Testis (tissue), 3 donors: Measurements from ENCODE around the gene IKZF1. TPM values are rescaled to one million over a fixed set of nuclear protein-coding genes. Genes with fewer than 3 reads are reported as not detected.

Experiments used
- DNase-seq: peaks from one replicate; pipeline ENCODE4 v3.0.0-alpha.2; 2019
- H3K27ac ChIP-seq, 2 donors: fragments of 200-600 bp; sonication (generic); one replicate each; pipeline ENCODE4 v1.5.1; 2019
- H3K27me3 ChIP-seq: fragments of 200-600 bp; sonication (generic); one replicate; pipeline ENCODE4 v1.5.1; 2019
- H3K36me3 ChIP-seq: fragments of 200-600 bp; sonication (generic); one replicate; pipeline ENCODE4 v1.5.1; 2017; ENCODE audit warnings: low read depth; ENCODE audit errors: missing control alignments
- H3K4me1 ChIP-seq: fragments of 200-600 bp; sonication (generic); one replicate; pipeline ENCODE4 v1.5.1; 2019
- H3K4me3 ChIP-seq, 2 donors: fragments of 200-600 bp; sonication (generic); one replicate each; pipeline ENCODE4 v1.5.1; 2017 to 2019
- H3K9me3 ChIP-seq: fragments of 200-600 bp; sonication (generic); one replicate; pipeline ENCODE4 v1.5.1; 2017
- CTCF ChIP-seq, 3 experiments: fragments of 450-650 bp in 2 of 3; fragments of 200-600 bp in 1 of 3; sonication (generic) in 1 of 3; IDR thresholded peaks; one replicate each; pipeline ENCODE4 v1.5.1; 2016 to 2019; ENCODE audit warnings: antibody characterized with exemption in 3 of 3, mild to moderate bottlenecking in 2 of 3, moderate library complexity in 1 of 3
- POLR2A ChIP-seq: fragments of 450-650 bp; IDR thresholded peaks from one replicate; pipeline ENCODE4 v1.6.1; 2017; ENCODE audit warnings: antibody characterized with exemption, mild to moderate bottlenecking, moderate library complexity
- WGBS, 2 donors: methylation state at CpG; one replicate each; pipeline ENCODE4 v1.1.5; 2018; 5-methylcytosine and 5-hydroxymethylcytosine counted together
- intact Hi-C: fragments of 100-400 bp; cut with DNase I; formaldehyde crosslinking; loops from one replicate; pipeline ENCODE4 v1.15.1; 2023; ENCODE audit warnings: low total_unique reads
- polyA plus RNA-seq: library from polyadenylated mRNA; stranded (reverse); fragments of 350-450 nt; fragmentation: Illumina TruSeq; extraction: RNeasy Lipid Tissue Mini Kit (QIAGEN cat#74804); gene quantifications from one replicate; pipeline ENCODE4 v1.2.3, GENCODE V29; 2014; ENCODE audit warnings: low read depth, low replicate concordance; ENCODE audit not compliant: insufficient read depth
- total RNA-seq, 2 donors: library from RNA; depleted of rRNA; stranded (reverse); fragments of >200 nt; gene quantifications; one replicate each; pipeline ENCODE4 v1.2.3, GENCODE V29; 2016

Gene IKZF1
- total and polyA plus RNA-seq, 3 donors from 2014 or later = 4.2 to 10.4 (median 9.9) TPM

GRCh38 chr7:50348469-50349162 lies 44.1 kb downstream of the IKZF1 start:
- intact Hi-C loops = no loop called here
- Histone ChIP-seq H3K9me3 (no peaks in the 10 kb centered on the region), H3K4me1 (no peaks in the 10 kb centered on the region), H3K4me3 (no peak overlapping the region), H3K27ac (no peak overlapping the region), H3K27me3 (no peaks in the 10 kb centered on the region), H3K36me3 (no peaks in the 10 kb centered on the region)
- DNase-seq = no peak
- TF ChIP-seq POLR2A (no peak), CTCF (IDR thresholded peaks at IDR 0.05) (no peak)
- 90 to 93% methylated on average over 8 of the region's 8 CpGs for WGBS, 2 donors

- TF ChIP-seq POLR2A (no peak), CTCF (IDR thresholded peaks at IDR 0.05) (no peak)
- H3K36me3 ChIP-seq = no peaks in the 10 kb centered on the region
- WGBS, 2 donors = 81 to 94% methylated on average over 6 of the region's 6 CpGs
- H3K4me3 ChIP-seq = no peak overlapping the region
- DNase-seq = no peak
- no peak overlapping the region for H3K27ac ChIP-seq
- H3K27me3 ChIP-seq = no peaks in the 10 kb centered on the region
- H3K9me3 ChIP-seq = no peaks in the 10 kb centered on the region
- intact Hi-C loops = no loop called here
- no peaks in the 10 kb centered on the region for H3K4me1 ChIP-seq
Measured at GRCh38 chr7:50349399-50349798, 44.9 kb downstream of the IKZF1 start.

- no peak overlapping the region for H3K27ac ChIP-seq
- intact Hi-C loops = no loop called here
- no peak for DNase-seq
Measured at GRCh38 chr7:50349963-50350944, 45.7 kb downstream of the IKZF1 start.

GRCh38 chr7:50351267-50351666 lies 46.8 kb downstream of the IKZF1 start:
- Histone ChIP-seq H3K4me3 (no peak overlapping the region), H3K4me1 (no peaks in the 10 kb centered on the region), H3K27ac (no peak overlapping the region), H3K9me3 (no peaks in the 10 kb centered on the region), H3K27me3 (no peaks in the 10 kb centered on the region), H3K36me3 (no peaks in the 10 kb centered on the region)
- no peak for DNase-seq
- no peak for TF ChIP-seq POLR2A
- TF ChIP-seq CTCF (IDR thresholded peaks at IDR 0.05) = no peak
- 70 to 78% methylated on average over 2 of the region's 2 CpGs for WGBS, 2 donors
- intact Hi-C loops = no loop called here

More at GRCh38 chr7:50349963-50350944, 45.7 kb downstream of the IKZF1 start:
- H3K36me3 ChIP-seq = no peaks in the 10 kb centered on the region
- H3K27me3 ChIP-seq = no peaks in the 10 kb centered on the region
- H3K4me1 ChIP-seq = no peaks in the 10 kb centered on the region
- no peaks in the 10 kb centered on the region for H3K9me3 ChIP-seq
- no peak overlapping the region for H3K4me3 ChIP-seq
- 84 to 85% methylated on average over 18 of the region's 18 CpGs for WGBS, 2 donors
- TF ChIP-seq POLR2A = no peak
- no peak for TF ChIP-seq CTCF (IDR thresholded peaks at IDR 0.05)
